K562 (cell line): ENCODE measurements around the gene R3HDM1. TPM values are rescaled to one million over a fixed set of nuclear protein-coding genes. Genes with fewer than 3 reads are reported as not detected.

Source experiments
- ATAC-seq: fragments of 200-7000 bp; cut with Tn5 transposase; 3 replicates; pipeline ENCODE4 v1.9.1; 2020; ENCODE audit warnings: moderate library complexity
- BruUV-seq: library from RNA; stranded (reverse); fragments of 400-500 nt; replicated peaks from 2 replicates; lab custom pipeline; 2021; lab: Mats Ljungman, UMichigan
- CTCF ChIA-PET: fragments of 300-600 bp; formaldehyde crosslinking; extraction: SDS; loops from one replicate; lab custom pipeline; 2021; ENCODE audit warnings: low intra/inter-chr PET ratio; lab: Yijun Ruan, JAX
- POLR2A ChIA-PET: fragments of 300-600, 350-650 bp; sonication (Branson Sonifier 250); formaldehyde crosslinking; extraction: SDS; loops from one replicate; lab custom pipeline; 2021; ENCODE audit warnings: antibody characterized with exemption, inconsistent platforms; lab: Yijun Ruan, JAX
- DNase-seq, 4 experiments: peaks; one replicate each; pipeline versions ENCODE4 v3.0.0 to v3.0.0-alpha.2; 2011 to 2018; ENCODE audit warnings: low spot score in 3 of 4, mixed read lengths in 3 of 4; ENCODE audit errors: extremely low read depth in 1 of 4
- FAIRE-seq: peaks from 2 replicates; lab custom pipeline; 2011; peaks lifted over from hg19 to GRCh38; lab: Jason Lieb, UNC
- H2AFZ ChIP-seq: 2 replicates; pipeline ENCODE4 v1.6.0; 2011; ENCODE audit warnings: low read depth, low read length, control low read depth, inconsistent platforms
- H3K27ac ChIP-seq: fragments of 200-600 bp; 3 replicates; pipeline ENCODE4 v1.8.0; 2011; ENCODE audit warnings: low read depth, mild to moderate bottlenecking, control low read depth, inconsistent platforms, low read length, moderate library complexity, mixed read lengths; ENCODE audit errors: extremely low read depth
- H3K27me3 ChIP-seq, 2 experiments: fragments of 300-600 bp in 1 of 2; 2 replicates in 1 of 2; 3 replicates in 1 of 2; pipeline versions ENCODE4 v1.6.0 to v1.8.0; 2011; ENCODE audit warnings: inconsistent platforms in 2 of 2, low read length in 2 of 2, mild to moderate bottlenecking in 1 of 2, mixed read lengths in 1 of 2, moderate library complexity in 1 of 2; ENCODE audit not compliant: control insufficient read depth in 2 of 2, insufficient read depth in 2 of 2
- H3K36me3 ChIP-seq: fragments of 300-600 bp; 3 replicates; pipeline ENCODE4 v1.8.0; 2011; ENCODE audit warnings: mild to moderate bottlenecking, low read length, inconsistent platforms; ENCODE audit not compliant: control insufficient read depth, insufficient read depth
- H3K4me1 ChIP-seq, 2 experiments: fragments of 200-600 bp in 1 of 2; replicated peaks in 1 of 2; 2 replicates in 1 of 2; 3 replicates in 1 of 2; pipeline versions ENCODE4 v1.5.1 to v1.8.0; 2011; ENCODE audit warnings: inconsistent platforms in 2 of 2, low read length in 2 of 2, mild to moderate bottlenecking in 1 of 2, mixed read lengths in 1 of 2, moderate library complexity in 1 of 2; ENCODE audit not compliant: control insufficient read depth in 2 of 2, insufficient read depth in 2 of 2
- H3K4me2 ChIP-seq: 2 replicates; pipeline ENCODE4 v1.6.1; 2011; ENCODE audit warnings: low read length, control low read depth, inconsistent platforms, mixed read lengths; ENCODE audit not compliant: insufficient read depth
- H3K4me3 ChIP-seq: fragments of 200-600 bp; sonication (generic), shearing (Covaris generic); 2 replicates; pipeline ENCODE4 v1.5.1; 2016; ENCODE audit warnings: control low read depth, inconsistent platforms
- H3K79me2 ChIP-seq: fragments of 200-600 bp; 3 replicates; pipeline ENCODE4 v1.8.0; 2011; ENCODE audit warnings: low read length, inconsistent platforms; ENCODE audit not compliant: control insufficient read depth, insufficient read depth
- H3K9ac ChIP-seq, 2 experiments: 2 replicates each; pipeline versions ENCODE4 v1.6.0 to v1.6.1; 2011; ENCODE audit warnings: low read depth in 2 of 2, low read length in 2 of 2, control low read depth in 1 of 2, inconsistent platforms in 1 of 2, mild to moderate bottlenecking in 1 of 2, mixed read lengths in 1 of 2; ENCODE audit not compliant: insufficient read depth in 1 of 2
- H3K9me1 ChIP-seq: one replicate; pipeline ENCODE4 v1.6.0; 2011; ENCODE audit warnings: inconsistent platforms, mild to moderate bottlenecking, low read length, moderate library complexity; ENCODE audit not compliant: control insufficient read depth, insufficient read depth
- H3K9me3 ChIP-seq: replicated peaks from 2 replicates; pipeline ENCODE4 v1.5.1; 2011; ENCODE audit warnings: low read depth, low read length, inconsistent platforms; ENCODE audit not compliant: control insufficient read depth, insufficient read depth
- H4K20me1 ChIP-seq: replicated peaks from 2 replicates; pipeline ENCODE4 v1.6.1; 2011; ENCODE audit warnings: low read length, inconsistent platforms, mixed read lengths; ENCODE audit not compliant: control insufficient read depth, insufficient read depth
- E2F6 ChIP-seq, 2 experiments: IDR thresholded peaks; 2 replicates each; pipeline ENCODE4 v1.6.1; 2011; ENCODE audit warnings: borderline replicate concordance in 1 of 2, control low read depth in 1 of 2, low read depth in 1 of 2, low read length in 1 of 2, mild to moderate bottlenecking in 1 of 2, mixed read lengths in 1 of 2, moderate library complexity in 1 of 2; ENCODE audit not compliant: insufficient read depth in 1 of 2, insufficient read length in 1 of 2, poor library complexity in 1 of 2, severe bottlenecking in 1 of 2; ENCODE audit errors: extremely low read depth in 1 of 2
- PTRF ChIP-seq: fragments of 450-650 bp; IDR thresholded peaks from 2 replicates; pipeline ENCODE4 v1.6.1; 2016; ENCODE audit warnings: mild to moderate bottlenecking, missing genetic modification characterization, missing compliant biosample characterization
- ZNF609 ChIP-seq: sonication (generic); formaldehyde crosslinking; IDR thresholded peaks from 2 replicates; pipeline ENCODE4 v1.8.1; 2023; ENCODE audit warnings: missing genetic modification reagents, mild to moderate bottlenecking, borderline replicate concordance
- ZNF644 ChIP-seq: fragments of 200-800 bp; sonication (Bioruptor generic); IDR thresholded peaks from 2 replicates; pipeline ENCODE4 v1.6.1; 2016; ENCODE audit warnings: low read depth, missing genetic modification characterization, missing compliant biosample characterization
- WGBS: fragments of 100-300 bp; shearing (Covaris generic); methylation state at CpG from one replicate; pipeline ENCODE4 v1.1.6; 2016; ENCODE audit warnings: low coverage, mixed read lengths; ENCODE audit not compliant: insufficient coverage; ENCODE audit errors: missing lambda C conversion rate; 5-methylcytosine and 5-hydroxymethylcytosine counted together
- in situ Hi-C: fragments of 300-500 bp; cut with MboI; formaldehyde crosslinking; loops from 4 replicates; pipeline ENCODE4 v1.15.0; 2018; ENCODE audit warnings: inconsistent platforms, mixed read lengths
- intact Hi-C: fragments of 100-400 bp; cut with micrococcal nuclease; formaldehyde crosslinking; loops from 2 replicates; pipeline ENCODE4 v1.14.2; 2022
- polyA plus RNA-seq, 8 experiments: library from polyadenylated mRNA; depleted of rRNA in 4 of 8; stranded (reverse) in 5 of 8; unstranded in 3 of 8; fragments of >200 nt; fragmentation: Nextera tagmentation in 2 of 8; fragmentation: Illumina TruSeq in 1 of 8; extraction: Ambion mirVana in 2 of 8; extraction: Trizol in 1 of 8; gene quantifications; 2 replicates each; pipeline versions ENCODE4 v1.2.1 to v1.2.3, GENCODE V29; 2011 to 2014; ENCODE audit warnings: inconsistent platforms in 1 of 8, missing spikeins in 1 of 8
- total RNA-seq, 7 experiments: library from RNA; depleted of rRNA in 6 of 7; stranded (reverse); fragments of >200 nt in 6 of 7; fragmentation: Illumina TruSeq in 2 of 7; extraction: Trizol in 2 of 7; gene quantifications; 2 replicates each; pipeline versions ENCODE4 v1.2.1 to v1.2.3, GENCODE V29; 2011 to 2021; ENCODE audit warnings: low replicate concordance in 1 of 7

Gene R3HDM1
- total and polyA plus RNA-seq, 9 of the 15 experiments (the other 6 are each of a cell fraction or from before 2014, with no cell fraction given) = 12.4 to 89.4 (median 31.0) TPM

- TF ChIP-seq E2F6 (IDR thresholded peaks at IDR 0.05; ENCODE audit: borderline replicate concordance in 1 of 2, extremely low read depth in 1 of 2, insufficient read depth in 1 of 2, insufficient read length in 1 of 2, low read depth in 1 of 2, low read length in 1 of 2, poor library complexity in 1 of 2, severe bottlenecking in 1 of 2) = no peak
Measured at GRCh38 chr2:135762022-135762421, 230.7 kb downstream of the R3HDM1 start (continued).

GRCh38 chr2:135762530-135762929 is 231.2 kb downstream of the R3HDM1 start:
- in situ Hi-C loops = no loop called here
- FAIRE-seq = peak; percentile 70
- TF ChIP-seq ZNF609 (CRISPR knock-in tag) (no peak), ZNF644 (tag) (no peak), PTRF (no peak)
- H2AFZ ChIP-seq = no peak overlapping the region
- H3K4me2 ChIP-seq = no peak overlapping the region
- H3K36me3 ChIP-seq = peaks cover 78% of the 10 kb centered on the region
- H3K4me3 ChIP-seq = no peak overlapping the region
- H3K27ac ChIP-seq = no peak overlapping the region
- no peaks in the 10 kb centered on the region for H3K9me3 ChIP-seq
- intact Hi-C loops = no loop called here
- ChIA-PET CTCF (no interaction called here), POLR2A (no interaction called here)
- BruUV-seq = no TSS peak
- H3K79me2 ChIP-seq = peaks cover 4% of the 10 kb centered on the region; the same call in 1 of the 3 replicates
- H3K9me1 ChIP-seq = no peaks in the 10 kb centered on the region
- no peaks in the 10 kb centered on the region for H3K4me1 ChIP-seq
- no peak overlapping the region for H3K9ac ChIP-seq
- DNase-seq = no peak
- WGBS = 100% methylated on average over 1 of the region's 1 CpG
- no peaks in the 10 kb centered on the region for H4K20me1 ChIP-seq
- ATAC-seq = no peak
- H3K27me3 ChIP-seq = no peaks in the 10 kb centered on the region
